ENCODE measurements around the gene COL2A1.

COL2A1 gene

DNA sequence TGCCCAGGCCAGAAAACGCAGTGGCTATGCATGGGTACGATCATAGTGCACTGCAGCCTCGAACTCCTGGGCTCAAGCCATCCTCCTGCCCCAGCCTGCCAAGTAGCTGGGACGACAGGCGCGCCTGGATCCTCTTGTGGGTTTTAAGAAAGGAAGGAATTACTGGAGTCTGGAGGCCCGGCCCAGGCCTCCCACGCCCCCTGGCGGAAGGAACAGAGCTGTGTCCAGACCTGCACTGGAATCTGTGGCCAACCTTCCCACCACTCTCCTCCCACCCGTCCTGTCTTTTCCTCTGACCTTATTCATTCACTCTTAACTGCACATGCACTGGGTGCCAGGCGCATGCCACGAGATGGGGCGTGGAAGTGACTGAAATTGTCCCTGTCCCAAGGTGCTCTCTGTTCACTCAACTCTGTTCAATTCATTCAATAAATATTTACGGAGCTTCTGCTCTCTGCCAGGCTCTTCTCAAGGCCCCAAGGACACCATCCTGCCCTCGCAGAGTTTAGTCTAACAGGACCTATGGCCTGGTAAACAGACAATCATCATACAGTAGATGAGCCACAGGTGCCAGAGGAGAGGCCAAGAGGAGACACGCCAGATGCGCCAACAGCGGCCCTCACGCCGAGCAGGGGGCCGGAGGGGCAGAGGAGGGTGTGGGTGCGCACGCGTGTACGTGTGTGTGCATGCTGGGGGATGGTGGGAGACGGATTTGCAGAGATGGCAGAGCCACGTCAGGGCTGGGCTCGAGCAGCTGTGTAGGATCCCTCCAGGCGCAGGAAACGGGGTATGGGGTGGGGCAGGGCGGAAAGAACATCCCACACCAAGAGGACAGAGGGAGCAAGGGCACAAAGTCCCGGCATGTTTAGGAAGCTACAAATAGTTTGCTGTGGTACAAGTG is 54.6 kb downstream of the COL2A1 start:
- DNase-seq (ENCODE audit: low read depth in 1 of 2, low spot score in 1 of 2), result peak; percentile 94 to 96
- in situ Hi-C loops (cut with HindIII; ENCODE audit: low pct_unique_long_range_greater_than_20kb, low sequenced_read_pairs), result no loop called here
- no peak for TF ChIP-seq JUND (IDR thresholded peaks at IDR 0.05; ENCODE audit: low read depth)

DNA sequence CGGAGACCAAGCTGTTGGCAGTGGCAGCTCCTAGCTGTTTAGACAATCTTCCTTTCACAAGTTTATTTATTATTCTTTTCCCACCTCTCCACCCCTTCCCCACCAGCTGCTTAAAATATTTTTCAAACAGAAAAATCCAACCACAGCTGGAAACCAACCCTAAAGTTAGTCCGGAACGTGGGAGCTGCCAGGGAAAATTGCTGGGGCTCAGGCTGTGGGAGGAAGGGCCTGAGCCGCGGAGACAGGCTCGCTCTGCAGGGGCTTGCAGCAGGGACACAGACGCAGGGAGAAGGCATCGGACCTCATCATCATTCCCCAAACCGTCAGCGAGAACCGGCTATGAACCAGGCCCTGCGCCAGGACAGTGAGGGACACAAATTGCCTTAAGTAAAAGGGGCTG is 56.9 kb downstream of the COL2A1 start:
- no peak for TF ChIP-seq JUND (IDR thresholded peaks at IDR 0.05; ENCODE audit: low read depth)
- in situ Hi-C loops (cut with HindIII; ENCODE audit: low pct_unique_long_range_greater_than_20kb, low sequenced_read_pairs), result no loop called here

DNA sequence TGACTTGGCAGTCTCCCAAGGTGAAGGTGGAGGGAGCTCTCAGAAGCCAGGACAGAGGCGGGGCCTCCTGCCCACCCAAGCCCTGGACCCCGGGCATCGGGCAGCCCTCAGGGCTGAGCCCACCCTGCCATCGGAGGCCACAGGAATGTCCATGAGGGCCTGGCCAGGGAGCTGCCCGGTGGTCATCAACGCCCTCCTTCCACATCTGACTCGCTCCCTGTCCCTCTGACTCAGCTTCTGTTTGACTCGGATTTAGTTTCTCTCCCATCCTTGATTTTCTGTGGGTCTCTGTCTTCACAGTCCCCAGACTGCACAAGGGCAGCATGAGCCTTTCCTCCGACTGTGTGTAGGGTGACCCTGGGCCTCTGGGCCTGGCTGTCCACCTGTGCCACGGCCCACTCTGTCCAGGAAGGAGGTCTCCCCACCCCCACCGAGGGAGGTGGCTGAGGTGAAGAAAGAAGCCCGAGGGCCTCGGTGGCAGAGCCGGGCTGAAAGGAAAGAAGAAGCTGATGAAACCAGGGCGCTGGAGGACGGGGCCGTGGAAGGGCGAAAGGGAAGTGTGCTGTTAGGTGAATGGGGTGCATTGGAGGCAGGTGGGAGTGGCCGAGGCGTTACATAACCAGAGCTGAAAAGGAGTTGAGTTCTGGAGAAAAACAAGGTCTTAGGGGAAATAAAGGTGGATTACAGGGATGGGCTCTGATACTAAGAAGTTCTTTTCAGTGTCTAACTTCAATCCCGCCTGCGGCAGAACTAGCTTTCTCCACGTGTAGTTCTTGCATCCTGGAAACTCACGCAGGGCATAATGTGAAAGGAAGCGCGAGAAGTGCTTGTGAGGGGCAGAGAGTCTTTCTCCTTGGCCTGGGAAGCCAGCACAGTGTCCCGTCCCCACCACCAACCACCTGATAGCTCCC is 57.6 kb downstream of the COL2A1 start:
- in situ Hi-C loops (cut with HindIII; ENCODE audit: low pct_unique_long_range_greater_than_20kb, low sequenced_read_pairs), result no loop called here
- peak in 1 of 2 experiments; percentile 30 for DNase-seq (ENCODE audit: low read depth in 1 of 2, low spot score in 1 of 2)

More for the DNA sequence above, 56.9 kb downstream of the COL2A1 start:
- no peak for DNase-seq (ENCODE audit: low read depth in 1 of 2, low spot score in 1 of 2)

DNA sequence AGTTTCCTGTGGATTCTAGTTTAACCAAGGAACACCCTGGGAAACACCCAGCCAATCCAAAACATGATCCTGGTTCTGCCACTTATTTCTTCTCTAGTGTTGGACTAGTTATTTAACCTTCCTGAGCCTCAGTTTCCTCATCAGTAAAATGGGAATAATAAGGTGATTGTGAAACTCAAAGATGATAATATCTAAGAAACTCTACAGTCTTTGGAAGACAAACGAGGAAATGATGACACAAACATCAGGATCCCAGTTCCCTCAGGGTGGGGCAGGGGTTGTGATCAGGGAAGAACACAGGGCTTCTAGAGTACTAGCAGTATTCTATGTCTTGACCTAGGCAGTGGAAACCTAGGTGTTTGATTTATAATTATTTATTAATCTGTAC is 58.9 kb downstream of the COL2A1 start:
- DNase-seq (ENCODE audit: low read depth in 1 of 2, low spot score in 1 of 2), result no peak
- in situ Hi-C loops (cut with HindIII; ENCODE audit: low pct_unique_long_range_greater_than_20kb, low sequenced_read_pairs), result no loop called here
- no peak for TF ChIP-seq JUND (IDR thresholded peaks at IDR 0.05; ENCODE audit: low read depth)

More for the DNA sequence above, 57.6 kb downstream of the COL2A1 start:
- TF ChIP-seq JUND (IDR thresholded peaks at IDR 0.05; ENCODE audit: low read depth), result no peak

DNA sequence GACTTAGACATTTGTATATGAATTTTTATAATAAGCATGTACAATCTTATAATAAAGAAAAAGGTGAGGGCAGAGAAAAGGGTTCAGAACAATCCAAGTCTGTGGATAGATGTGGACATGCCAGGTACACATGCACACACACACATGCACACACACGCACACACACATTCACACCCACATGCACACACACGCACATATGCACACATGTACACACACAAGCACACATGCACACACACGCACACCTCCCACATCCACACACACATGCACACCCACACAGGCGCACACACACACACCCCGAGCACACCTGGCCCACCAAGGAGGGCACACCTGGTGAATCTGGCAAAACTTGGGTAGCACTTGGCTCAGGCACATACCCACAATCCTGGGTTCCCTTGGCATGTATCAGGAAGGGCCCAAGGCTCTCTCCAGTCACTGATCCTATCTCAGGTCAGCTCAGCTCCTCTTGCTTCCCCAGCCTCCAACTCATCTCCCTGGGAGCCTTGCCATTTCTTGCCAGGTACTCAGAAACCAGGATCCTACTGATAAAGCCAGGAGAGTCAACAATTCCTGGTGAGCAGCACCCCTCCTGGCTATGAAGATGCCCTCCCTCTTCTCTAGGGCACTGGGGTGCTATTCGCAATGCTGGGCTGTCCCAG is 59.5 kb downstream of the COL2A1 start:
- no peak for TF ChIP-seq JUND (IDR thresholded peaks at IDR 0.05; ENCODE audit: low read depth)
- DNase-seq (ENCODE audit: low read depth in 1 of 2, low spot score in 1 of 2), result peak; percentile 64 to 95
- in situ Hi-C loops (cut with HindIII; ENCODE audit: low pct_unique_long_range_greater_than_20kb, low sequenced_read_pairs), result no loop called here

DNA sequence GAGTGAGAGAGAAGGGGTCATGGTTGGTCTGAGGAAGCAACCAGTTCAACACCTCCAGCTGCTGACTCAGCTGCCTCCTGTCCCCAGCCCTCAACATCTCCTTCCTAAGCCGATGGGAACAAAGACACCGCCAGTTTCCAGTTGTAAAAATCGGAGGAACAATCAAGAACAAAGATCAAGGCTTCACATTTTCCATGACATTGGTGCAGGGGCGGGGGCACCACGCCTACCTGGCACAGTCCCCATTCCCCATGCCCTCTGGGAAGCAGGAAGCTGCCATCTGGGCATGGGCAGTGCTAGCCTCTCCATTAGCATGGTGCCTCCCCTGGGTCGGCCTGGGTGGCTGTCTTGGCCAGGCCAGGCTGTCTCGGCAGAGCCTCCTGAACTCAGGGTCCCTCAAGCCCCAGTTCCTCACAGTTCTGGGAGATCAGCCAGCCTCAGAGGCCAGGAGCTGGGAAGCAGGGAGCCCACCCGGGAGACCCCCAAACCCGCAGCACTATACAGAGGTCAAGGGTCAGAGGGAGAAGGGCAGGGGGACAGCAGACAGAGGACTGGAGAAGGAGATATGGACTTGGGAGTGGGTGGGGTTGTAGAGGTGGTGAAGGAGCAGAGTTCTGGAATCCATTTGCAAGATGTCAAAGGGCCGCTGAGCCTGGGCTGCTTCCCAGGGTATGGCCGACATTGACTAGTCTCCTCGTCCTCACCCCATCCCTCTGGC is 60.5 kb downstream of the COL2A1 start:
- peak in 1 of 2 experiments; percentile 90 for DNase-seq (ENCODE audit: low read depth in 1 of 2, low spot score in 1 of 2)
- TF ChIP-seq JUND (IDR thresholded peaks at IDR 0.05; ENCODE audit: low read depth), result no peak
- in situ Hi-C loops (cut with HindIII; ENCODE audit: low pct_unique_long_range_greater_than_20kb, low sequenced_read_pairs), result no loop called here

DNA sequence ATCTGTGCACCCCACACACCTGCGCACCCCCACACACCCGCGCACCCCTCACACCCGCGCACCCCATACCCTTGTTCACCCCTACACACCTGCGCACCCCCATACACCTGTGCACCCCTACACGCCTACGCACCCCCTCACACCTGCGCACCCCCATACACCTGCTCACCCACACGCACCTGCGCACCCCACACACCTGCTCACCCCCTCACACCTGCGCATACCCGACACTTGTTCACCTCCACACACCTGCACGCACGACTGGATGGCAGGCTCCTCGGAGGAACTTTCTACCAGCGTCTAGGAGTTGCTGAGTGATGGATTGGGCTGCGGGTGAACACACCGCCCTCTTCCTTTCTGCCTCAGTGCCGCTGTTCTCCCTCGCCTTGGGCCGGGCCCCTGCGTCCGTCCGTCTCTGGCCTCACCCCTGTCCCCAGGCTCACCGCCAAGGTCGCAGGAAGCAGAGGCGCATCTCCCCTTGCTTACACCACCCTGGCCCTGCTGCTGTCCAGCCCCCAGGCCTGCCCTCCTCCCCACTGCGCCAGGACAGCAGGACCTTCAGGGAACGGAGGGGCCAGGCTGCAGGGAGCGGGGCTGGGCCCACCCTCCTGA is 61.6 kb downstream of the COL2A1 start:
- DNase-seq (ENCODE audit: low read depth in 1 of 2, low spot score in 1 of 2), result no peak
- TF ChIP-seq JUND (IDR thresholded peaks at IDR 0.05; ENCODE audit: low read depth), result no peak
- in situ Hi-C loops (cut with HindIII; ENCODE audit: low pct_unique_long_range_greater_than_20kb, low sequenced_read_pairs), result no loop called here

DNA sequence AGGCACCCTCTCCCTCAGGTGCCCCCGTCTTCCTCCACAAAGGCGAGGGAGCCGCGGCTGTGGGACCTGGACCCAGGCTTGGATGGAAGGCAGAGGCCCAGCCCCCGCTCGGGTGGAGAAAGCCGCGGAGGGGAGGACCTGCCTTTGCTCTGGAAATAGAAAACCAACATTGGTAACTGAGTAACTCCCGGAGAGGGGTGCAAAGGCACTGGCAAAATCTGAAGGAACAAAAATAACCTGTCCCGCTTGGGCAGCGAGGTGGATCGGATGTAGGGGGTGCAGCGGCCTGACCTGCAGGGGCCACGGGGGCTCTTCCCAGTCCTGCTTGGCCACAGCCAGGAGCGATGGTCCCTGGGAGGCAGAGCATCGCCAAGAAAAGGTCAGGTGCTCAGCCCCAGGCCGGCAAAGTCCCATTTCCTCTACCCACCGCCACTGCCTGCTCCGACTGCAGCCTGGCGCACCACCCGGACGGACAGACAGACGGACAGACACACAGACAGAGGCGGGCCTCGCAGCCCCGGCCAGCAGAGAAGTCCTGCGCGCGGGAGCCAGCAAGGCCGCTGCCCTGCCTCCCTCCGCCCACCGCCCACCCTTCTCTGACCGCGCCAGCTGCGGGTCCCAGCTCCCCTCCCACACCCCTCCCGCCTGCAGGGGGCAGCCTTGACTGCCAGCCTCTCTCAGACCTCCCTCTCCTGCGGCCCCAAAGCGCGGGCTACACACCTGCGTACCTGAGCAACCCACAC is 62.2 kb downstream of the COL2A1 start:
- TF ChIP-seq JUND (IDR thresholded peaks at IDR 0.05; ENCODE audit: low read depth), result no peak
- in situ Hi-C loops (cut with HindIII; ENCODE audit: low pct_unique_long_range_greater_than_20kb, low sequenced_read_pairs), result no loop called here
- DNase-seq (ENCODE audit: low read depth in 1 of 2, low spot score in 1 of 2), result no peak

DNA sequence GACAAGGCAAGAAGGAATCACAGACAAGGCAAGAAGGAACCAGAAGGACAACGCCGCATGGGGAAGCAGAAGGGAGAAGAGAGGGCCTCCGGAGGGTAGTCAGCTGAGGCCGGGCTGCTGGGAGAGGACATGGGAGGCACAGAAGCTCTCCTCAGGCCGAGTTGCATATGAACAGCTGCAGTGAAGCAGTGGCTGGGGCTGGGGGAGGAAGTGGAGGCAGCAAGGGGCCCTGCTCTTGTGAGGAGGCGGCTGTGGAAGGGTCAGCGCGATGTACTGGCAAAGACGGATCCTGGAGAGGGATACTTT is 62.8 kb downstream of the COL2A1 start:
- no peak for TF ChIP-seq JUND (IDR thresholded peaks at IDR 0.05; ENCODE audit: low read depth)
- DNase-seq (ENCODE audit: low read depth in 1 of 2, low spot score in 1 of 2), result no peak
- in situ Hi-C loops (cut with HindIII; ENCODE audit: low pct_unique_long_range_greater_than_20kb, low sequenced_read_pairs), result no loop called here

DNA sequence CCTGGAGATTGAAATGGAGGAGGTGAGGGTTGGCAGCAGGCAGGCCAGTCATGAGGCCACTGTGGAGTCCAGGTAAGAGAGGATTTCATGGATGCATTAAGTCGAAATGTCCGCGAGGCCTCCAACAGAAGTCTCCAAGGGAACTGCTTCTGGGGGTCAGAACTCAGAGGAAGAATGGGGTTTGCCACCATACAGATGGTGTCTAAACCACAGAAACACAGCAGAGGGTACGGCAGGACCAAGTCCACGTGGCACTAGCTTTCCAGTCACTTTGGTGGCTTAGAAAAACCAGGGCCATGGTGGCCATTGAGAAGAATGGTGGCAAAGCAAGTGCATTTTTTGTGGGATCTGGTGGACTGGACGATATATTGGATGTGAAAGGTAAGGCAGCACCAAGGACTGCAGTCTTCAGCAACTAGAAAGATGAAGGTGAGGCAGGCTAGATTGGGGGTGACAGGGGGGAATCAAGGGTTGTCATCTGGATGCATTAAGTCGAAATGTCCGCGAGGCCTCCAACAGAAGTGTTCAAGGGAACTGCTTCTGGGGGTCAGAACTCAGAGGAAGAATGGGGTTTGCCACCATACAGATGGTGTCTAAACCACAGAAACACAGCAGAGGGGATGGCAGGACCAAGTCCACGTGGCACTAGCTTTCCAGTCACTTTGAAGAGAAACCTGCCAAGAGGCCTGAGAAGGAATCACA is 63.4 kb downstream of the COL2A1 start:
- in situ Hi-C loops (cut with HindIII; ENCODE audit: low pct_unique_long_range_greater_than_20kb, low sequenced_read_pairs), result no loop called here
- no peak for DNase-seq (ENCODE audit: low read depth in 1 of 2, low spot score in 1 of 2)
- no peak for TF ChIP-seq JUND (IDR thresholded peaks at IDR 0.05; ENCODE audit: low read depth)

Measured in T47D (cell line).